PC-9 (cell line): ENCODE measurements around the gene RHD. TPM values are rescaled to one million over a fixed set of nuclear protein-coding genes. Genes with fewer than 3 reads are reported as not detected.

ENCODE experiments used
- BruUV-seq: library from RNA; stranded (reverse); fragments of 400-500 nt; replicated peaks from 2 replicates; lab custom pipeline; 2021; lab: Mats Ljungman, UMichigan
- CTCF ChIA-PET: fragments of 300-600 bp; sonication (Branson Sonifier 250); formaldehyde crosslinking; loops from one replicate; lab custom pipeline; 2022; ENCODE audit warnings: antibody characterized with exemption; lab: Charles Lee
- POLR2A ChIA-PET: fragments of 300-600 bp; sonication (Branson Sonifier 250); formaldehyde crosslinking; loops from one replicate; lab custom pipeline; 2022; ENCODE audit warnings: antibody characterized with exemption; ENCODE audit not compliant: unreplicated experiment; lab: Charles Lee
- DNase-seq, 2 experiments: peaks; one replicate each; pipeline versions ENCODE4 v3.0.0 to v3.0.0-alpha.2; 2015 to 2022; ENCODE audit warnings: mixed read lengths in 1 of 2
- H2AFZ ChIP-seq: fragments of 200-600 bp; sonication (generic); 2 replicates; pipeline ENCODE4 v1.8.1; 2017; ENCODE audit warnings: antibody characterized with exemption
- H3F3A ChIP-seq: fragments of 200-600 bp; sonication (generic); 2 replicates; pipeline ENCODE4 v1.8.1; 2017; ENCODE audit warnings: antibody characterized with exemption, mild to moderate bottlenecking, low read depth; ENCODE audit not compliant: insufficient read depth
- H3K27ac ChIP-seq: fragments of 200-600 bp; sonication (generic); 2 replicates; pipeline ENCODE4 v1.6.1; 2016; ENCODE audit warnings: mixed run types
- H3K27me3 ChIP-seq: fragments of 200-600 bp; sonication (generic); 2 replicates; pipeline ENCODE4 v1.6.1; 2016; ENCODE audit warnings: low read depth, mixed run types; ENCODE audit not compliant: insufficient read depth
- H3K36me3 ChIP-seq: fragments of 200-600 bp; sonication (generic); 2 replicates; pipeline ENCODE4 v1.6.1; 2016; ENCODE audit warnings: low read depth, mixed run types
- H3K4me1 ChIP-seq: fragments of 200-600 bp; sonication (generic); replicated peaks from 2 replicates; pipeline ENCODE4 v1.6.1; 2016; ENCODE audit warnings: mixed run types; ENCODE audit not compliant: insufficient read depth
- H3K4me2 ChIP-seq: fragments of 200-600 bp; sonication (generic); 2 replicates; pipeline ENCODE4 v1.6.1; 2017; ENCODE audit warnings: mixed run types
- H3K4me3 ChIP-seq: fragments of 200-600 bp; sonication (generic); 2 replicates; pipeline ENCODE4 v1.6.1; 2016; ENCODE audit warnings: mixed run types
- H3K79me2 ChIP-seq: fragments of 200-600 bp; sonication (generic); 2 replicates; pipeline ENCODE4 v1.6.1; 2017; ENCODE audit warnings: low read depth, mixed run types
- H3K9me2 ChIP-seq: fragments of 200-600 bp; sonication (generic); 2 replicates; pipeline ENCODE4 v1.8.1; 2017; ENCODE audit warnings: mild to moderate bottlenecking; ENCODE audit not compliant: insufficient read depth
- H3K9me3 ChIP-seq: fragments of 200-600 bp; sonication (generic); 2 replicates; pipeline ENCODE4 v1.8.1; 2016; ENCODE audit warnings: low read depth; ENCODE audit not compliant: insufficient read depth
- H4K20me1 ChIP-seq: fragments of 200-600 bp; sonication (generic); 2 replicates; pipeline ENCODE4 v1.8.1; 2017; ENCODE audit not compliant: insufficient read depth
- EZH2 ChIP-seq: fragments of 200-600 bp; sonication (generic); IDR thresholded peaks from 2 replicates; pipeline ENCODE4 v1.8.0; 2017; ENCODE audit warnings: antibody characterized with exemption, low read depth
- intact Hi-C: fragments of 100-400 bp; cut with micrococcal nuclease; formaldehyde crosslinking; loops from one replicate; pipeline ENCODE4 v1.10.0; 2022; ENCODE audit not compliant: unreplicated experiment
- total RNA-seq: library from RNA; stranded (reverse); gene quantifications from 2 replicates; pipeline ENCODE4 v1.2.3, GENCODE V29; 2021
- TF ChIP-seq, protein P1 (sequence below): fragments of 200-600 bp; sonication (generic); conservative IDR thresholded peaks from 2 replicates; pipeline ENCODE4 v1.6.1; 2017; ENCODE audit warnings: mixed run types, antibody characterized with exemption, mild to moderate bottlenecking, moderate library complexity

Gene RHD
- total RNA-seq, 1 experiment from 2014 or later: not detected

DNA sequence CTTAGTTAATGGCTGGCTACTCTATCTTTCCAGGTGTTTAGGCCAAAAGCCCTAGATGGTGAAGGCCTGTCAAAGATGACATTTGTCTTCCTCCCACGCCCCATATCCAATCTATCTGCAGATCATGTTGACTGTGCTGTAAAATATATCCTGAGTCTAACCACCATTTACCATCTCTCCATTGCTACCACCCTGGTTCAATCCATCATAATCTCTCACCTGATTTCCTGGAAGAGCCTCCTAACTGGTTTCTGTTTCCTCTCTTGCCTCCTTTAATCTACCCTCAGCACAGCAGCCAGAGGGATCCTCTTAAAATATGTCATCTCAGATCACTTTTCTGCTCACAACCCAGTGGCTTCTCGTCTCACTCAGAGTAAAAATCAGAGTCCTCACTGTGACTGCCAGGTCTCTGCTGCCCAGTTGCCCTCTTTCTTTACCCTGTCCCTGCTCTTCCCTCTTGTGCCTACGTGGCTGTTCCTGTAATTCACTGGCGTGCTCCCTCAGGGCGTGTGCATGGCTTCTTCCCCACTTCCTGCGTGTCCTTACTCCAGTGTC, 83.6 kb downstream of the RHD start:
- no peak for TF ChIP-seq EZH2
- TF ChIP-seq, protein P1, sequence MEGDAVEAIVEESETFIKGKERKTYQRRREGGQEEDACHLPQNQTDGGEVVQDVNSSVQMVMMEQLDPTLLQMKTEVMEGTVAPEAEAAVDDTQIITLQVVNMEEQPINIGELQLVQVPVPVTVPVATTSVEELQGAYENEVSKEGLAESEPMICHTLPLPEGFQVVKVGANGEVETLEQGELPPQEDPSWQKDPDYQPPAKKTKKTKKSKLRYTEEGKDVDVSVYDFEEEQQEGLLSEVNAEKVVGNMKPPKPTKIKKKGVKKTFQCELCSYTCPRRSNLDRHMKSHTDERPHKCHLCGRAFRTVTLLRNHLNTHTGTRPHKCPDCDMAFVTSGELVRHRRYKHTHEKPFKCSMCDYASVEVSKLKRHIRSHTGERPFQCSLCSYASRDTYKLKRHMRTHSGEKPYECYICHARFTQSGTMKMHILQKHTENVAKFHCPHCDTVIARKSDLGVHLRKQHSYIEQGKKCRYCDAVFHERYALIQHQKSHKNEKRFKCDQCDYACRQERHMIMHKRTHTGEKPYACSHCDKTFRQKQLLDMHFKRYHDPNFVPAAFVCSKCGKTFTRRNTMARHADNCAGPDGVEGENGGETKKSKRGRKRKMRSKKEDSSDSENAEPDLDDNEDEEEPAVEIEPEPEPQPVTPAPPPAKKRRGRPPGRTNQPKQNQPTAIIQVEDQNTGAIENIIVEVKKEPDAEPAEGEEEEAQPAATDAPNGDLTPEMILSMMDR: no peak
- Histone ChIP-seq H3K27me3 (no peaks in the 10 kb centered on the region), H3K9me2 (no peaks in the 10 kb centered on the region), H3K4me2 (no peak overlapping the region), H4K20me1 (no peaks in the 10 kb centered on the region), H2AFZ (no peak overlapping the region), H3F3A (0 out of 2 replicates have a peak, but pooled peaks cover 8% of the 10 kb centered on the region), H3K9me3 (no peaks in the 10 kb centered on the region), H3K4me3 (no peak overlapping the region), H3K36me3 (no peaks in the 10 kb centered on the region), H3K4me1 (0 out of 2 replicates have a peak, but pooled peaks cover 6% of the 10 kb centered on the region), H3K27ac (no peak overlapping the region), H3K79me2 (no peaks in the 10 kb centered on the region)
- intact Hi-C loops: no loop called here
- BruUV-seq: no TSS peak
- no peak for DNase-seq
- ChIA-PET POLR2A (no interaction called here), CTCF (no interaction called here)

DNA sequence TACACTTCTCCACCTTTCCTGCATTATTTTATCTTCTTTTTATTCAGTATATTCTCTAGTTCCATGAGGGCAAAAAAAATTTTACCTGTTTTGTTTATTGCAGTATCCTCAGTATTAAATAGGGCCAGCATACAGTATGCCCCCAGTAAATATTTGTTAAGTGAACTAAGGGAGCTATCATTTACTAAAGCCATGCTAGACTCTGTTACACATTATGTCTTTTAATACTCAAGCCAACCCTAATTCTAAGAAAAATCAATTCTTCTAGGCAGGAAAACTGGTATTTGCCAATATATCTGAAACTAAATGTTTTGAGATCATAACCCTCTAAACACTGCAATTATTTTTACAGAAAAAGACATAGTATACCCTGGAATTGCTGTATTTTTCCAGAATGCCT, 84.1 kb downstream of the RHD start:
- Histone ChIP-seq H3K79me2 (no peaks in the 10 kb centered on the region), H3K9me3 (no peaks in the 10 kb centered on the region), H2AFZ (no peak overlapping the region), H3K27me3 (no peaks in the 10 kb centered on the region), H3K36me3 (no peaks in the 10 kb centered on the region), H3K27ac (no peak overlapping the region), H3K4me2 (no peak overlapping the region), H3K4me1 (0 out of 2 replicates have a peak, but pooled peaks cover 6% of the 10 kb centered on the region), H3K9me2 (no peaks in the 10 kb centered on the region), H3F3A (0 out of 2 replicates have a peak, but pooled peaks cover 6% of the 10 kb centered on the region), H4K20me1 (no peaks in the 10 kb centered on the region), H3K4me3 (no peak overlapping the region)
- no peak for DNase-seq
- intact Hi-C loops: no loop called here
- TF ChIP-seq, protein P1: no peak
- no peak for TF ChIP-seq EZH2
- BruUV-seq: no TSS peak
- CTCF ChIA-PET: no interaction called here
- POLR2A ChIA-PET: no interaction called here

DNA sequence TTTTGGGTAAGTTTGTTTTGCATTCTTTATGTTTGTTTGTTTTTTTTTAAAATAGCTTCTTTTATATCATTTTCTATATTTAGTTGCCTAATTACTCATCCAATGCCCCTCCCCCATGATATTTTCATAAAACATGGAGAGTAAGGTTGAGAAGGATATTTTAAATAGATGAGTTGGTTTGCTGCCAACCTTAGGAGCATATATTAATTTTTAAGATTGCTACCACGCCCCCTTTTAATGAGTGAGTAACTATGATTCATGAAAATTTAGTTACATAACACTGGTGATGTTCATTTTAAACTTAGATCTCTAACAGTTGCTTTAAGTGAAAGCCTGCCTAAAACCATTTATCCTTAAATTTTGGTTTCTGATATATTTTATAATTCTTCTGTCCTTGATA, 84.5 kb downstream of the RHD start:
- Histone ChIP-seq H3F3A (0 out of 2 replicates have a peak, but pooled peaks cover 2% of the 10 kb centered on the region), H3K27me3 (no peaks in the 10 kb centered on the region), H3K4me1 (0 out of 2 replicates have a peak, but pooled peaks cover 6% of the 10 kb centered on the region), H3K9me3 (no peaks in the 10 kb centered on the region), H3K79me2 (no peaks in the 10 kb centered on the region), H3K4me2 (no peak overlapping the region), H3K4me3 (no peak overlapping the region), H3K27ac (no peak overlapping the region), H3K36me3 (no peaks in the 10 kb centered on the region), H3K9me2 (no peaks in the 10 kb centered on the region), H2AFZ (no peak overlapping the region), H4K20me1 (no peaks in the 10 kb centered on the region)
- BruUV-seq: no TSS peak
- DNase-seq: no peak
- ChIA-PET POLR2A (no interaction called here), CTCF (no interaction called here)
- intact Hi-C loops: no loop called here
- TF ChIP-seq EZH2: no peak
- TF ChIP-seq, protein P1: no peak
